ENCODE results near the gene PTPRG. TPM values are rescaled to one million over a fixed set of nuclear protein-coding genes. Genes with fewer than 3 reads are reported as not detected.

The PTPRG gene
- total RNA-seq, 1 experiment from 2014 or later, result 69.3 TPM

- Histone ChIP-seq H4K8ac (replicated peaks; ENCODE audit: insufficient read length, low read depth, low read length) (no peak overlapping the region), H3K79me2 (ENCODE audit: insufficient read depth, low read length) (peaks cover 65% of the 10 kb centered on the region), H3K56ac (ENCODE audit: insufficient read length, low read depth, low read length) (no peak overlapping the region), H2AFZ (ENCODE audit: low read length) (no peak overlapping the region), H3K9ac (ENCODE audit: extremely low read depth, insufficient read length, low read length) (no peak overlapping the region), H3T11ph (ENCODE audit: low read length) (no peak overlapping the region), H2BK120ac (ENCODE audit: low read depth, low read length, poor library complexity, severe bottlenecking) (no peak overlapping the region), H3K4me1 (ENCODE audit: insufficient read depth, low read length) (peaks cover 4% of the 10 kb centered on the region; the same call in 1 of the 2 replicates), H3K23me2 (ENCODE audit: insufficient read length, low read depth, low read length, poor library complexity, severe bottlenecking) (no peaks in the 10 kb centered on the region), H4K91ac (ENCODE audit: insufficient read length, low read depth, low read length) (no peak overlapping the region), H3K27me3 (ENCODE audit: insufficient read depth, low read length) (no peaks in the 10 kb centered on the region), H3K79me1 (ENCODE audit: insufficient read depth, low read depth, low read length, poor library complexity, severe bottlenecking) (peaks cover 9% of the 10 kb centered on the region), H2BK12ac (ENCODE audit: insufficient read length, low read depth, low read length) (no peak overlapping the region), H2BK20ac (ENCODE audit: low read depth, low read length, poor library complexity, severe bottlenecking) (no peak overlapping the region), H2AK5ac (ENCODE audit: insufficient read length, low read length) (no peak overlapping the region), H4K5ac (ENCODE audit: insufficient read length, low read depth, low read length) (no peak overlapping the region), H3K27ac (ENCODE audit: insufficient read length, low read depth, low read length) (no peak overlapping the region), H2BK5ac (ENCODE audit: insufficient read length, low read length) (no peak overlapping the region), H3K4ac (ENCODE audit: low read depth, low read length) (no peak overlapping the region), H2BK15ac (ENCODE audit: low read depth, low read length) (no peak overlapping the region), H3K23ac (ENCODE audit: insufficient read length, low read depth, low read length) (no peak overlapping the region), H3K4me2 (ENCODE audit: insufficient read depth, insufficient read length, low read length) (no peak overlapping the region), H3K18ac (ENCODE audit: insufficient read length, low read depth, low read length) (no peak overlapping the region), H3K9me3 (ENCODE audit: control insufficient read depth, low read depth, low read length) (no peaks in the 10 kb centered on the region), H4K20me1 (ENCODE audit: control insufficient read depth, insufficient read depth, insufficient read length) (peaks cover 2% of the 10 kb centered on the region), H3K14ac (ENCODE audit: insufficient read depth, low read length) (no peak overlapping the region)
- no peak overlapping the region for H3K4me3 Mint-ChIP-seq
- DNase-seq, result no peak
- no peaks in the 10 kb centered on the region; the same call in 1 of the 2 replicates for H3K27me3 Mint-ChIP-seq (ENCODE audit: low read depth)
- H3K27ac Mint-ChIP-seq, result 0 out of 7 replicates have a peak overlapping the region, but pooled peaks of 1 of the 3 experiments have one; percentile 49
- no CpG with 5 or more reads among the region's 2 CpGs for WGBS (ENCODE audit: extremely low coverage, insufficient read length, low lambda C conversion rate)
- no peak for TF ChIP-seq CTCF (conservative IDR thresholded peaks at IDR 0.05)
- peaks cover 14 to 21% of the 10 kb centered on the region in 2 experiments for H3K9me3 Mint-ChIP-seq
- H3K36me3 Mint-ChIP-seq (ENCODE audit: insufficient read depth in 1 of 3, low read depth in 3 of 3), result peaks cover 38 to 45% (median 40%) of the 10 kb centered on the region in 3 experiments
- H3K4me1 Mint-ChIP-seq, result peaks cover 13 to 22% of the 10 kb centered on the region in 2 experiments; a peak in 3 of 4 replicates
Observed at GRCh38 chr3:61648481-61648880, 87.1 kb downstream of the PTPRG start.
